RPMI7951 (cell line): ENCODE measurements around the gene KRT71. TPM values are rescaled to one million over a fixed set of nuclear protein-coding genes. Genes with fewer than 3 reads are reported as not detected.
A peak's percentile ranks its signal among the peaks of the same experiment; 100 is the strongest.
"Not testable (repeated sequence)": the region's sequence is repeated elsewhere in the genome, so short reads cannot be mapped to it uniquely, and the experiment has no call there.

Source experiments
- DNase-seq: peaks from one replicate; pipeline ENCODE4 v3.0.0-alpha.2; 2012; ENCODE audit warnings: low read depth
- total RNA-seq: library from RNA; depleted of rRNA; stranded (reverse); fragments of >200 nt; shearing (Covaris generic); gene quantifications from 2 replicates; pipeline ENCODE4 v1.2.3, GENCODE V29; 2014

The KRT71 gene
- total RNA-seq, 1 experiment from 2014 or later: not detected

DNA sequence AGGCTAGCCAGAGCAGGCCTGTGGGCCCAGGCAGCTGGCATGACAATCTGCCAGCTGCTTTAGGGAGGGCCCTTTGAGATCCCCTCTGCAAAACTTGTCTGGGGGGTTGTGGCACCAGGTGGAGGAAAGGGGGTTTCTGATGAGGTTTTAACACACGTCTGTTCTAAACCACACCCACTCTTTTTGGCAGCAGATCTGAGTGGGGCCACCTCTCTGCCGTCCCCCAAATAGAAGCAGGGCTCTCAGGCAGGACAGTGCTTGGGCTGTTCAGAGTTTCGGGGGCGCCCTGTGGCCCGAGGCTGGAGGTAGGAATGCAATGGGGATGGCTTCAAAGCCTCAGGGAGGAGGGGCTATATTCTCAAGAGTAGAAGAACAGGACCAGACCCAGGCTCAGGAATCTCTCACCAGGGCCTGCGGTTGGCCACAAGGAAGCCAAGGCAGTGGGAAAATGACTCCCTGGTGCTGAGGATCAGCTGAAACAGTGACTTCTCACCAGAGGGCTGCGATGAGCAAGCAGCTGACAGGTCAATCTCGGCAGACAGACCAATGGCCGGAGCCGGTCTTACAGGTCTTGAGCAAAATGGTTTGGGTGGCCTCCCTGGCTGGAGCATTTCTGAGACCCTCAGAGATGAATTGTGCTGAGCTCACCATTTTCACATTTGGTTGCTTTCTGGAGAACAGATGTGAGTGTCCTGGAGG, 31.2 kb downstream of the KRT71 start:
- DNase-seq: peak; percentile 46

GRCh38 chr12:52521175-52521567, 31.8 kb downstream of the KRT71 start:
- DNase-seq: no peak

GRCh38 chr12:52519826-52520662, 32.9 kb downstream of the KRT71 start, which contains the start of gene KRT5:
Gene KRT5 (minus strand): TSS chr12:52520394. CDS start chr12:52520296, 98 bp downstream.
- no peak for DNase-seq

- no peak for DNase-seq
Measured at GRCh38 chr12:52519387-52519703, 33.6 kb downstream of the KRT71 start.

GRCh38 chr12:52518574-52519386, 34.2 kb downstream of the KRT71 start:
- no peak for DNase-seq

DNA sequence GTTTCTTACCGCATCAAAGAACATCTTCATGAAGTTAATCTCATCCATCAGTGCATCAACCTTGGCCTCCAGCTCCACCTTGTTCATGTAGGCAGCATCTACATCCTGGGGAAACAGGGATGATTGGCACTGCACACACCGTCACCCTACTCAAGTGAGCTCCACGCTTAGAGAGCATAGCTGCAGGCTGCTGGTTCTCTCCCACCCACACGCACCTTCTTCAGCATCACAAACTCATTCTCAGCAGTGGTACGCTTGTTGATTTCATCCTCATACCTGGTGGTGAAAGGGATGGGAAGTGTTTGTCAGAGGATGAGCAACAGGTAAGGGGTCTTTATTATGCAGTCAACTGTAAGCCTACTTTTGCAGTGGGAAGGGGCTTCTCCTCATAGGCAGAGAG, 35.1 kb downstream of the KRT71 start:
- DNase-seq: no peak

GRCh38 chr12:52517005-52517835, 35.7 kb downstream of the KRT71 start:
- DNase-seq: no peak

DNA sequence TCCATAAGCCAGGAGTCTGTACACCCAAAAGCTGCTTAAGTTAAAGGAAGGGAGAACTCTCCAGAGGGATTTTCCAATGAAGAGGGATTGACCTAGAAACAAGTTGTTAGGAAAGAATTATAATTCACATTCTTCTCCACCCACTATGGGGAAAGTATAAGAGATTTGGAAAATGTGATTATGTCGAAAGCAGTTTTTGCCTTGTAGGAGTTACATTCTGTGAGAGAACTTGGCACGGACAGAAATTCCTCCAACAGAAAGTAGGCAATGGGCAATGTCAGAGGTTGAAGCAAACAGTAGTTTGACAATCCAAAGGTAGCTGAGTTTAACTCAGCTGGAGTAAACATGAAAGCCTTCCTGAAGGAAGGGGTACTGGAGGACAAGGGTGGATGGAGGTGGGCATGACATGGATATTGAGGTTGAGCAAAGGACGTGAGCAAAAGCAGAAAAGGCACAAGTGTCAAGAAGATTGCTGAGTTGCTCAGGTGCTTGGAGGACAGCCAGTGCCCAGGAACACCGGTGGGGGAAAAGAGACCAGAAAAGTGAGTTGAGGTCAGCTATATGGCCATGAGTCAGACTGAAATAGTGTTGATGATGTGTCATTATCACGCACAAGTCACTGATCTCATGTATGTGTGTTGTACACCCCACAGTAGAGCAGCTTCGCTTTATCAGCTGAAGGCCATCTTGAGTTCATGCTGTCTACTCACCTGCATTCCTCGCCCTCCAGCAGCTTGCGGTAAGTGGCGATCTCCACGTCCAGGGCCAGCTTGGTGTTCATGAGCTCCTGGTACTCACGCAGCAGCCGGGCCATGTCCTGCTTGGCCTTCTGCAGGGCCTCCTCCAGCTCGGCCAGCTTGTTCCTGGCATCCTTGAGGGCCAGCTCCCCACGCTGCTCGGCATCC, 36.8 kb downstream of the KRT71 start:
- DNase-seq: no peak

GRCh38 chr12:52515319-52515646, 37.7 kb downstream of the KRT71 start:
- no peak for DNase-seq

GRCh38 chr12:52514471-52515318, 38.2 kb downstream of the KRT71 start:
- DNase-seq: no peak

GRCh38 chr12:52513736-52514135, 39.2 kb downstream of the KRT71 start:
- no peak for DNase-seq

DNA sequence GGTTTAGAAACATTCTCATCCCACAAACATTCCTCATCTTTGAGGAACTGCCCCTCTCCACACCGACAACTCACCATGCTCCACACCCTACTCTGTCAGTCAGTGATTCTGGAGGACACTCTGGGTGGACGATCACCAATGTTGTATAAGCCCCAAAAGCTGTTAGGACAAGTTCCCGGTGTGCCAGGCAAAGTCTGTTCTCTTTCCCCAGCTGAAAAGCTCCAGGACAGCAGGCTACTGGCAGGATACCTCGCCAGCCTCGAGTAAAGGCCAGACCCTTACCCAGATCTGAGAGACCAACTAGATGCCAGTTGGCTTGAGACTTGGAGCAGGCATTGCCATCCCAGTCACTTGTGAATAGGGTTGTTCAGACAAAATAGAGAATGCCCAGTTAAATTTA, 44.7 kb downstream of the KRT71 start:
- no peak for DNase-seq

- peak; percentile 43 for DNase-seq
Measured at GRCh38 chr12:52506858-52507715, 45.9 kb downstream of the KRT71 start.

GRCh38 chr12:52502877-52503276, 50.1 kb downstream of the KRT71 start:
- DNase-seq: no peak

DNA sequence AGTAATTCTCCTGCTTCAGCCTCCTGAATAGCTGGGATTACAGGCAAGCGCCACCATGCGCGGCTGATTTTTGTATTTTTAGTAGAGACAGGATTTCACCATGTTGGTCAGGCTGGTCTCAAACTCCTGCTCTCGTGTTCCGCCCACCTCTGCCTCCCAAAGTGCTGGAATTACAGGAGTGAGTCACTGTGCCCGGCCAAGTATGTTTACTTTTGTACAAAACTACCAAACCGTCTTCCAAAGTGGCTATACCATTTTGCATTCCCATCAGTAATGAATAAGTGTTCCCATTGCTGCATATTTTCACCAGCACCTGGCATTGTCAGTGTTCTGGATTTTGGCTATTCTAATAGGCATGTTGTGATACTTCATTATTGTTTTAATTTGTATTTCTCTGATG, 51.5 kb downstream of the KRT71 start:
- DNase-seq: no peak

- DNase-seq: not testable (repeated sequence)
Measured at GRCh38 chr12:52500574-52500973, 52.4 kb downstream of the KRT71 start.

DNA sequence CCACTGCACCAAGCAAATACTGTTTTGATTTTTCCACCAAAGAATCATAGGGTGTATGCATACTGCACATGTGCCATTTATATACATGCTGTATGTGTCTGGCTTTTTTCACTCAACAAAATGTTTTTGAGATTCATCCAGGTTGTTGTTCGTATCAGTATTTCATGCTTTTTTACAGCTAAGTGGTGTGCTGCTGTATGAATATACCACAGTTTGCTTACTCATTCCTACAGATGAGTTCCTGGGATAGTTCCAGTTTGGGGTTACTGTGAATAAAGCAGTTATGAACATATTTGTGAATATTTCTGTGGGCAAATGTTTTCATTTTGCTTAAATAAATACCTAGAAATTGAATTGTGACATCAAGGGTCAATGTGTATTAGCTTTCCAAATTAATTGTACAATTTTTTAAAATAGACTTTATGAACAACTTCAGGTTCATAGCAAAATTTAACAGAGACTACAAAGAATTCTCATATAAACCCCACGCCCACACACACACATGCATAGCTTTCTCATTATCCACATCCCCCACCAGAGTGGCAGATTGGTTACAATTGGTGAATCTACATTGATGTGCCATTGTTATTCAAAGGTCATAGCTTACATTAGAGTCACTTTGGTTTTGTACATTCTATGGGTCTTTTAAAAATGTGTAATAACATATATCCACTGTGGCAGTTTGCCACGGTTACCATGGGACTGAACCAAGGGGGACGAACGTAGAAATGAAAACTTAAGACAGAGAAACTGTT, 53.0 kb downstream of the KRT71 start:
- DNase-seq: no peak

- DNase-seq: no peak
Measured at GRCh38 chr12:52498946-52499345, 54.0 kb downstream of the KRT71 start.
